GM23248 (cell line): ENCODE measurements around the gene GET3.

Experiments used
- EZH2 ChIP-seq: fragments of 200-600 bp; sonication (generic); IDR thresholded peaks from 2 replicates; pipeline ENCODE4 v1.6.1; 2018; ENCODE audit warnings: antibody characterized with exemption, mild to moderate bottlenecking; ENCODE audit not compliant: insufficient read depth, poor library complexity, severe bottlenecking
- EZH2phosphoT487 ChIP-seq: fragments of 200-600 bp; sonication (generic); IDR thresholded peaks from 2 replicates; pipeline ENCODE4 v1.6.1; 2018; ENCODE audit warnings: antibody characterized with exemption, moderate library complexity, mild to moderate bottlenecking, low read depth; ENCODE audit not compliant: insufficient read depth

GRCh38 chr19:12705654-12706331, 31.5 kb upstream of the GET3 start:
- no peak for TF ChIP-seq EZH2
- no peak for TF ChIP-seq EZH2phosphoT487
